Measurements from ENCODE around the gene ULBP2.
A peak's percentile ranks its signal among the peaks of the same experiment; 100 is the strongest.
"Not testable (repeated sequence)": the region's sequence is repeated elsewhere in the genome, so short reads cannot be mapped to it uniquely, and the experiment has no call there.

Gene ULBP2

GRCh38 chr6:149919126-149919833 lies 22.5 kb upstream of the ULBP2 start:
- not testable (repeated sequence) for H2AK5ac ChIP-seq (ENCODE audit: low read length, severe bottlenecking); H2BK120ac ChIP-seq (ENCODE audit: low read depth, low read length); H3K9me3 ChIP-seq (ENCODE audit: control insufficient read depth, low read length); H3K18ac ChIP-seq (ENCODE audit: low read depth in 1 of 2, low read length in 2 of 2); H3K4me2 ChIP-seq (ENCODE audit: low read length, poor library complexity, severe bottlenecking); H3K36me3 ChIP-seq (ENCODE audit: control insufficient read depth in 1 of 2, insufficient read depth in 2 of 2, low read depth in 1 of 2, low read length in 2 of 2); H3K9ac ChIP-seq (ENCODE audit: low read length); H3K4me3 ChIP-seq (ENCODE audit: insufficient read depth in 1 of 2, low read depth in 1 of 2, low read length in 2 of 2); DNase-seq; H3K27ac ChIP-seq (ENCODE audit: low read length, poor library complexity, severe bottlenecking); H2BK15ac ChIP-seq (ENCODE audit: low read depth, poor library complexity, severe bottlenecking); H2AFZ ChIP-seq (ENCODE audit: low read depth, low read length); H3K23ac ChIP-seq (ENCODE audit: low read length in 2 of 2); H4K91ac ChIP-seq (ENCODE audit: low read length); H3K4ac ChIP-seq (ENCODE audit: low read depth in 1 of 2, low read length in 2 of 2); H2BK12ac ChIP-seq (ENCODE audit: low read length in 2 of 2); H3K79me1 ChIP-seq (replicated peaks; ENCODE audit: low read length, poor library complexity, severe bottlenecking); H2BK5ac ChIP-seq (ENCODE audit: low read depth, low read length, poor library complexity, severe bottlenecking); H4K8ac ChIP-seq (ENCODE audit: low read length); H3K14ac ChIP-seq (ENCODE audit: low read length in 2 of 2)
- 87% methylated on average over 7 of the region's 11 CpGs for WGBS
- Histone ChIP-seq H3K4me1 (ENCODE audit: control insufficient read depth, insufficient read depth, low read depth, low read length) (peaks cover 13% of the 10 kb centered on the region), H3K27me3 (ENCODE audit: control insufficient read depth in 1 of 2, insufficient read depth in 1 of 2, low read length in 2 of 2) (peaks cover 0 to 43% of the 10 kb centered on the region in 2 experiments)

- no peaks in the 10 kb centered on the region for H3K9me3 ChIP-seq (ENCODE audit: control insufficient read depth, low read length)
- no peak overlapping the region for H4K8ac ChIP-seq (ENCODE audit: low read length)
- H3K36me3 ChIP-seq (ENCODE audit: control insufficient read depth in 1 of 2, insufficient read depth in 2 of 2, low read depth in 1 of 2, low read length in 2 of 2): peaks cover 0 to 4% of the 10 kb centered on the region in 2 experiments
- H3K4me2 ChIP-seq (ENCODE audit: low read length, poor library complexity, severe bottlenecking): no peak overlapping the region
- H3K9ac ChIP-seq (ENCODE audit: low read length): no peak overlapping the region
- H3K27ac ChIP-seq (ENCODE audit: low read length, poor library complexity, severe bottlenecking): no peak overlapping the region
- DNase-seq: no peak
- no peak overlapping the region for H2AFZ ChIP-seq (ENCODE audit: low read depth, low read length)
- H3K4ac ChIP-seq (ENCODE audit: low read depth in 1 of 2, low read length in 2 of 2): no peak overlapping the region
- H3K27me3 ChIP-seq (ENCODE audit: control insufficient read depth in 1 of 2, insufficient read depth in 1 of 2, low read length in 2 of 2): peaks cover 0 to 43% of the 10 kb centered on the region in 2 experiments
- H2AK5ac ChIP-seq (ENCODE audit: low read length, severe bottlenecking): no peak overlapping the region
- no peak overlapping the region for H4K91ac ChIP-seq (ENCODE audit: low read length)
- H3K14ac ChIP-seq (ENCODE audit: low read length in 2 of 2): no peak overlapping the region
- H3K18ac ChIP-seq (ENCODE audit: low read depth in 1 of 2, low read length in 2 of 2): no peak overlapping the region
- no peaks in the 10 kb centered on the region for H3K79me1 ChIP-seq (replicated peaks; ENCODE audit: low read length, poor library complexity, severe bottlenecking)
- no peak overlapping the region for H2BK120ac ChIP-seq (ENCODE audit: low read depth, low read length)
- WGBS: 69% methylated on average over 4 of the region's 4 CpGs
- no peak overlapping the region for H3K23ac ChIP-seq (ENCODE audit: low read length in 2 of 2)
- no peak overlapping the region for H2BK5ac ChIP-seq (ENCODE audit: low read depth, low read length, poor library complexity, severe bottlenecking)
- no peak overlapping the region for H3K4me3 ChIP-seq (ENCODE audit: insufficient read depth in 1 of 2, low read depth in 1 of 2, low read length in 2 of 2)
- peaks cover 13% of the 10 kb centered on the region for H3K4me1 ChIP-seq (ENCODE audit: control insufficient read depth, insufficient read depth, low read depth, low read length)
- no peak overlapping the region for H2BK12ac ChIP-seq (ENCODE audit: low read length in 2 of 2)
- no peak overlapping the region for H2BK15ac ChIP-seq (ENCODE audit: low read depth, poor library complexity, severe bottlenecking)
Measured at GRCh38 chr6:149919834-149920225, 22.0 kb upstream of the ULBP2 start.

- Histone ChIP-seq H3K23ac (ENCODE audit: low read length in 2 of 2) (no peak overlapping the region), H3K14ac (ENCODE audit: low read length in 2 of 2) (no peak overlapping the region), H3K27me3 (ENCODE audit: control insufficient read depth in 1 of 2, insufficient read depth in 1 of 2, low read length in 2 of 2) (peaks cover 0 to 43% of the 10 kb centered on the region in 2 experiments), H3K79me1 (replicated peaks; ENCODE audit: low read length, poor library complexity, severe bottlenecking) (no peaks in the 10 kb centered on the region), H3K4ac (ENCODE audit: low read depth in 1 of 2, low read length in 2 of 2) (no peak overlapping the region), H2AFZ (ENCODE audit: low read depth, low read length) (no peak overlapping the region), H3K18ac (ENCODE audit: low read depth in 1 of 2, low read length in 2 of 2) (no peak overlapping the region), H2BK120ac (ENCODE audit: low read depth, low read length) (no peak overlapping the region), H3K4me1 (ENCODE audit: control insufficient read depth, insufficient read depth, low read depth, low read length) (peaks cover 23% of the 10 kb centered on the region), H3K9me3 (ENCODE audit: control insufficient read depth, low read length) (no peaks in the 10 kb centered on the region), H2BK15ac (ENCODE audit: low read depth, poor library complexity, severe bottlenecking) (no peak overlapping the region), H4K8ac (ENCODE audit: low read length) (no peak overlapping the region), H3K9ac (ENCODE audit: low read length) (no peak overlapping the region), H2BK12ac (ENCODE audit: low read length in 2 of 2) (no peak overlapping the region), H3K36me3 (ENCODE audit: control insufficient read depth in 1 of 2, insufficient read depth in 2 of 2, low read depth in 1 of 2, low read length in 2 of 2) (peaks cover 0 to 4% of the 10 kb centered on the region in 2 experiments), H3K4me3 (ENCODE audit: insufficient read depth in 1 of 2, low read depth in 1 of 2, low read length in 2 of 2) (no peak overlapping the region), H3K4me2 (ENCODE audit: low read length, poor library complexity, severe bottlenecking) (no peak overlapping the region), H4K91ac (ENCODE audit: low read length) (no peak overlapping the region), H2AK5ac (ENCODE audit: low read length, severe bottlenecking) (no peak overlapping the region), H2BK5ac (ENCODE audit: low read depth, low read length, poor library complexity, severe bottlenecking) (no peak overlapping the region), H3K27ac (ENCODE audit: low read length, poor library complexity, severe bottlenecking) (no peak overlapping the region)
- no peak for DNase-seq
- 90% methylated on average over 6 of the region's 6 CpGs for WGBS
Measured at GRCh38 chr6:149921361-149921760, 20.5 kb upstream of the ULBP2 start.

GRCh38 chr6:149922091-149922490 lies 19.7 kb upstream of the ULBP2 start:
- Histone ChIP-seq H3K27me3 (ENCODE audit: control insufficient read depth in 1 of 2, insufficient read depth in 1 of 2, low read length in 2 of 2) (peaks cover 0 to 43% of the 10 kb centered on the region in 2 experiments), H3K4me2 (ENCODE audit: low read length, poor library complexity, severe bottlenecking) (peak overlapping the region; percentile 90), H3K4me3 (ENCODE audit: insufficient read depth in 1 of 2, low read depth in 1 of 2, low read length in 2 of 2) (peak overlapping the region in 1 of 2 experiments; percentile 91), H3K4me1 (ENCODE audit: control insufficient read depth, insufficient read depth, low read depth, low read length) (peaks cover 23% of the 10 kb centered on the region), H3K23ac (ENCODE audit: low read length in 2 of 2) (peak overlapping the region in 1 of 2 experiments; percentile 65)
- H2BK5ac ChIP-seq (ENCODE audit: low read depth, low read length, poor library complexity, severe bottlenecking); H3K4ac ChIP-seq (ENCODE audit: low read depth in 1 of 2, low read length in 2 of 2); H2BK15ac ChIP-seq (ENCODE audit: low read depth, poor library complexity, severe bottlenecking); H3K36me3 ChIP-seq (ENCODE audit: control insufficient read depth in 1 of 2, insufficient read depth in 2 of 2, low read depth in 1 of 2, low read length in 2 of 2); H2BK120ac ChIP-seq (ENCODE audit: low read depth, low read length); H3K9ac ChIP-seq (ENCODE audit: low read length); H3K14ac ChIP-seq (ENCODE audit: low read length in 2 of 2); H4K91ac ChIP-seq (ENCODE audit: low read length); H3K27ac ChIP-seq (ENCODE audit: low read length, poor library complexity, severe bottlenecking); H3K18ac ChIP-seq (ENCODE audit: low read depth in 1 of 2, low read length in 2 of 2); H3K79me1 ChIP-seq (replicated peaks; ENCODE audit: low read length, poor library complexity, severe bottlenecking); H2AFZ ChIP-seq (ENCODE audit: low read depth, low read length); DNase-seq; H4K8ac ChIP-seq (ENCODE audit: low read length); H2BK12ac ChIP-seq (ENCODE audit: low read length in 2 of 2); H2AK5ac ChIP-seq (ENCODE audit: low read length, severe bottlenecking); H3K9me3 ChIP-seq (ENCODE audit: control insufficient read depth, low read length): not testable (repeated sequence)
- 22% methylated on average over 4 of the region's 5 CpGs for WGBS

All from mesenchymal stem cell (in vitro differentiated cells and primary cell).